Dermis blood vessel endothelial cell (primary cell): ENCODE measurements around the gene FER1L5. TPM values are rescaled to one million over a fixed set of nuclear protein-coding genes. Genes with fewer than 3 reads are reported as not detected.

ENCODE experiments used
- DNase-seq: peaks from one replicate; pipeline ENCODE4 v3.0.0; 2010
- total RNA-seq: library from RNA; depleted of rRNA; stranded (reverse); fragments of >200 nt; gene quantifications from 2 replicates; pipeline ENCODE4 v1.2.3, GENCODE V29; 2014

The FER1L5 gene
- total RNA-seq, 1 donor from 2014 or later: under 0.01 TPM

- DNase-seq: no peak
These were observed 39.0 kb downstream of the FER1L5 start for GRCh38 chr2:96681540-96681939.

GRCh38 chr2:96683307-96683706, 40.7 kb downstream of the FER1L5 start:
- DNase-seq: no peak

- DNase-seq: no peak
These were observed 41.6 kb downstream of the FER1L5 start for GRCh38 chr2:96683972-96684820.

- peak; percentile 8 for DNase-seq
These were observed 42.5 kb downstream of the FER1L5 start for GRCh38 chr2:96684883-96685576.

GRCh38 chr2:96685577-96686459, 43.3 kb downstream of the FER1L5 start:
- DNase-seq: peak; percentile 24

- no peak for DNase-seq
These were observed 44.7 kb downstream of the FER1L5 start for GRCh38 chr2:96687266-96687665.

- no peak for DNase-seq
These were observed 45.4 kb downstream of the FER1L5 start for GRCh38 chr2:96687711-96688640.

GRCh38 chr2:96688649-96689430, 46.3 kb downstream of the FER1L5 start:
- no peak for DNase-seq

GRCh38 chr2:96689431-96689991, 46.9 kb downstream of the FER1L5 start:
- no peak for DNase-seq

GRCh38 chr2:96690306-96691021, 47.9 kb downstream of the FER1L5 start:
- no peak for DNase-seq

GRCh38 chr2:96691022-96691612, 48.6 kb downstream of the FER1L5 start:
- DNase-seq: no peak

GRCh38 chr2:96692094-96692971, 49.8 kb downstream of the FER1L5 start:
- DNase-seq: no peak

- DNase-seq: no peak
These were observed 51.0 kb downstream of the FER1L5 start for GRCh38 chr2:96693286-96694200.

GRCh38 chr2:96694279-96694678, 51.7 kb downstream of the FER1L5 start:
- no peak for DNase-seq

GRCh38 chr2:96694816-96695455, 52.4 kb downstream of the FER1L5 start:
- no peak for DNase-seq

GRCh38 chr2:96695602-96696001, 53.0 kb downstream of the FER1L5 start:
- DNase-seq: no peak

GRCh38 chr2:96697476-96697875, 54.9 kb downstream of the FER1L5 start:
- DNase-seq: no peak
